GM10266 (cell line): ENCODE results near the gene GAL3ST1.
"Not testable (repeated sequence)": the region's sequence is repeated elsewhere in the genome, so short reads cannot be mapped to it uniquely, and the experiment has no call there.

Source experiments
- DNase-seq: peaks from one replicate; pipeline ENCODE4 v3.0.0; 2012; ENCODE audit errors: extremely low spot score
- TF ChIP-seq, protein P1 (sequence below): IDR thresholded peaks from 2 replicates; pipeline ENCODE4 v1.5.1; 2012; ENCODE audit warnings: mild to moderate bottlenecking, low read depth; ENCODE audit not compliant: control insufficient read depth, insufficient read depth; ENCODE audit errors: missing control alignments

The GAL3ST1 gene

DNA sequence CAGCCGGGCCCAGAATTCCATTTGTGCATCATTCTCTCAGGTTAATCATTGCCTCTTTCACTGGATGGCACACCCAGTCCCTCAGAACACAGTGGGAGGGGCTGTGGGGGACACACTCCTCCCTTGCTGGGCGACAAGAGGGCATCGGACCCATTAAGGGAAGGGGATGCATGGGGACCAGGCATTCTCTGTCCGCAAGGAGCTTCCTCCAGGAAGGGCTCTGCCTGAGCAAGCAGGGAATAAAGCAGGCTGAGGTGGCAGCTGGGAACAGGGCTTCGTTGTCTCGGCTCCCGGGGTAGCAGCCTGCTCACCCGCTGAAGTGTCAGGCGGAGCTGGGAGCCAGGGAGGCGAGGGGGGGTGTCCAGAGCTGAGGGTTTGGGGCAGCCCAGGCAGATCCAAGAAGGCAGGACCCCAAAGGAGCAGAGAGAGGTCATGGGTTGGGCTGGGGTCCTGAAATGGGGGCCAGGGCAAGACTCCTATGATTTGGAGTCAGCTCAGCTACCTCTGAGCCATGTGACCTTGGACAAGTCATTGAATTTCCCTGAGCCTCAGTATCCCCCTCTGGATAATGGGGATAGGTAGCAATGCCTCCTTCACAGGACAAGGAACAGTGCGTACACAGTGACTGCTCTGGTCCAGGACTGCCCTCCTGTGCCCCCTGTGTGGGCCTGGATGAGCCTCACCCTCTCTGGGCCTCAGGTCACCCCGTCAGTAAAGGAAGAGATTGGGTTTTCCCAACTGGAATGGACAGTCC lies 1.4 kb downstream of the GAL3ST1 start:
- DNase-seq = no peak
- TF ChIP-seq, protein P1, sequence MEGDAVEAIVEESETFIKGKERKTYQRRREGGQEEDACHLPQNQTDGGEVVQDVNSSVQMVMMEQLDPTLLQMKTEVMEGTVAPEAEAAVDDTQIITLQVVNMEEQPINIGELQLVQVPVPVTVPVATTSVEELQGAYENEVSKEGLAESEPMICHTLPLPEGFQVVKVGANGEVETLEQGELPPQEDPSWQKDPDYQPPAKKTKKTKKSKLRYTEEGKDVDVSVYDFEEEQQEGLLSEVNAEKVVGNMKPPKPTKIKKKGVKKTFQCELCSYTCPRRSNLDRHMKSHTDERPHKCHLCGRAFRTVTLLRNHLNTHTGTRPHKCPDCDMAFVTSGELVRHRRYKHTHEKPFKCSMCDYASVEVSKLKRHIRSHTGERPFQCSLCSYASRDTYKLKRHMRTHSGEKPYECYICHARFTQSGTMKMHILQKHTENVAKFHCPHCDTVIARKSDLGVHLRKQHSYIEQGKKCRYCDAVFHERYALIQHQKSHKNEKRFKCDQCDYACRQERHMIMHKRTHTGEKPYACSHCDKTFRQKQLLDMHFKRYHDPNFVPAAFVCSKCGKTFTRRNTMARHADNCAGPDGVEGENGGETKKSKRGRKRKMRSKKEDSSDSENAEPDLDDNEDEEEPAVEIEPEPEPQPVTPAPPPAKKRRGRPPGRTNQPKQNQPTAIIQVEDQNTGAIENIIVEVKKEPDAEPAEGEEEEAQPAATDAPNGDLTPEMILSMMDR = no peak

DNA sequence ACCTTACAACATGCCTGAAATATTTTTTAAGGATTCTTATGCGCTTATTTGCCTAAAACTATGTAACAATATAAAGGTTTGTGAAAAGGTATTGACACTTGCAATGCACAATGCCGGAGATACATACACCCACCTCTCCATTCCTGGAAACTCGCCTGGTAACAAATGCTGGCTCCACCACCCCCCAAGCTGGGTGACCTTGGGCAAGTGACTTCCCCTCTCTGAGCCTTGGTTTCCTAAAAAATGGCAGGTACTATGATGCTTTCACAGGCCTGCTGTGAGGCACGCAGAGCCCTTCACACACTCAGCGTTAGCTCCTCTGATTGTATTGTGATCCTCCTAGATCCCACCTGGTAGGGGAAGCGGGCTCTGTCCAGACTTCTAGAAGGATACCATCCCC lies 2.3 kb downstream of the GAL3ST1 start:
- TF ChIP-seq, protein P1 = no peak
- DNase-seq = no peak

DNA sequence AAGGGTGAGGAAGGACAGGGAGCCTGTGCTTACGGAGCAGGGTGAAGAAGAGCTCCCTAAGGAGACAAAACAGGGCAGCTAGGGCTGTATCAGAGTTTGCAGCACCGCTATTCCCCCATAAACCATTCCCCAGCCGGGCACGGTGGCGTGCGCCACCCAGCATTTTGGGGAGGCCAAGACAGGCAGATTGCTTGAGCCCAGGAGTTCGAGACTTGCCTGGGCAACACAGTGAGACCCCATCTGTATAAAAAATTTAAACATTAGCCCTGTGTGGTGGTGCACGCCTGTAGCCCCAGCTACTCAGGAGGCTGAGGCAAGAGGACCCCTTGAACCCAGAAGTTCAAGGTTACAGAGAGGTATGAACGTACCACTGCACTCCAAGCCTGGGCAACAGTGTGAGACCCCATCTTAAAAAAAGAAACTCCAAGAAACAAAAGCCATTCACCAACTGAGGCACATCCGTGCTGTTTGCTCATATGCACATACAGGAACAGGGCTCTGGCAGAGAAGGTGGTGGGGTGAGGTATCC lies 4.7 kb downstream of the GAL3ST1 start:
- TF ChIP-seq, protein P1 = no peak
- DNase-seq = no peak

DNA sequence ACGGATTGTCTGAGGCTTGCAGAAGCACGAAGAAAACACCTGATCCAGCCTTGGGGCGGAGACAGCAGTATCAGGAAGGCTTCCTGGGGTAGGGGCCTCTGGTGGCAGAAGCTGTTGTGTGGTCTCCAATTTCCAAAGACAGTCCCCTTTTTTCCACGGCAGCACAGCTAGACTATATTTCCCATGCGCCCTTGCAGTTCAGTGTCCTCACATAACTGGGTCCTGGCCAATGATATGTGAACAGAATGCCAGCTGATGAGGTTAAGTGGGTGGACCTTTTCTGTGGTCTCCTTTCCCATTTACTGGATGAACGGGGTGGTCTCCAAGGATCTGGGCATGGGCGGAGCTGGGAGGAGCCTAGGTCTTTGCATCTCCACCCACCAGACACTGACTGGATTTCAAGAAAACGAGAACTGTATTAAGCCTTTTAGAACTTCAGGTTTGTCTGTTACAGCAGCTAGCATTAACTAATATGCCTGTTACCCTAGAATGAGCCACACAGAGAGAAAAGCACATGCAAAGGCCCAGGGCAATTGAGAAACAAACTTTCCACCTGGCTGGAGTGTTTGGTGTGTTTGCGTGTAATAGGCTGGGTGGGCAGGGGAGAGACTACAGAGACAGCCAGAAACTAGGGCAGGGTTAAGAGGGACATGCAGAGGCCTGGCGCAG lies 6.2 kb downstream of the GAL3ST1 start:
- no peak for DNase-seq
- TF ChIP-seq, protein P1 = no peak

DNA sequence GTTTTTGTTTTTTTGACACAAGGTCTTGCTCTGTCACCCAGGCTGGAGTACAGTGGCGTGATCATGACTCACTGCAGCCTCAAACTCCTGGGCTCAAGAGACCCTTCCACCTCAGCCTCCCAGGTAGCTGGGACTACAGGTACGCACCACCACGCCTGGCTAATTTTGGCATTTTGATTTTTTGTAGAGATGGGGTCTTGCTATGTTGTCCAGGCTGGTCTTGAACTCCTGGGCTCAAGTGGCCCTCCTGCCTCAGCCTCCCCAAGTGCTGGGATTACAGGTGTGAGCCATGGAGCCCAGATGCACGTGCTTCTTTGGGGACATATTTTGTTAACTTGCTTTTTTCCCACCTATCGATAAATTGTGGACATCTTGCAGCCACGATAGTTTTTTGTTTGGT lies 7.2 kb downstream of the GAL3ST1 start:
- not testable (repeated sequence) for DNase-seq

DNA sequence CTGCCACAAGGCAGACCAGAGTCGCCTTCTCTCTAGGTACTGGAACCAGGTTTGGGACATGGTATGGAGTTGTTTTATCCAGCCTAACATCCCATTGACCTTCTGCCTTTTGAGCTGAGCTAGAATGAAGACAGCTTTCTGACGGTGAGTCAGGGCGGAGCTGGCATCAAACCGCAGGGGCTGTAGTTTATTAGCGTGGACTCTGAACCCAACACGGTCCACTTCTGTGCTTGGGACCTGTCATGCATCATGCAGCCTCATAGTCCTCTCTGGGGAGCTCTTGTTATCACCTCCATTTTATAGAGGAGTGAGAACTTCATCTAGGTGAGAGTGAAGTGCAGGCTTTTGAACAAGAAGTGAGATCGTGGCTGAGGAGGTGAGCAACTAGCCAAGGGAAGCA lies 8.3 kb downstream of the GAL3ST1 start:
- DNase-seq = no peak
- TF ChIP-seq, protein P1 = no peak

DNA sequence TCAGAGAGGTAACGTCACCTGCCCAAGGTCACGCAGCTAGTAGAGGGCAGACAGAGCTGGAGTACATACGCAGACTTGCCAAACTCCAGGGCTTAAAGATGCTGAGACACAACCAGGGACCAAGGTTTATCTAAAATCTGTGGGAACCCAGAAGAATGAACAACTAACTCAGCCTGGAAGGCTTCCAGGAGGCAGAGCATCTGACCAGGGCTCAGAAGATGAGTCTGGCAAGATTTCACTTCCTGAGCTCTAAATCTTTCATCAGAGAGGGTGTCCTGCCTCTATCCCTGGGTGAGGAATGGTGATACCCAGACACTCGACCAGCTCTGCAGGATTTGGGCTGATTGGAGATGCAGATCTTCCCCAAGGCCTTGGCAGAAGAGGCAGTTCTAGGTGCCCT lies 9.1 kb downstream of the GAL3ST1 start:
- TF ChIP-seq, protein P1 = no peak
- no peak for DNase-seq

DNA sequence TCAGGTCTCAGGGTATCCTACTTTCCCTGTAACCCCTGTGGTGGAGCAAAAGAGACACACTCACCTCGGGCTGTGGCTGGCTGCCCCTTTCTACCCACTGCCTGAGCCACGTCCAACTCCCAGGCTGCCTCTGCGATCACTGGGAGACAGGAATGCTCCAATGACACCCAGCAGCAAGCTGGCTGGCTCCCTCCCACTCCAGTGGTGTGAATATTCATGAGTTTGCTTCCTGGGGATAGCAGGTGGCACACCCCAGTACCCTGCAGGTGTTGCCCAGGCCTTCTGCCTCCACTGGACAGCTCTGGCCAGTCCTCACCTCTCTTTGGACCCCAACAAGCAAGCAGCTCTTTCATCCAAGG lies 9.7 kb downstream of the GAL3ST1 start:
- DNase-seq = no peak
- TF ChIP-seq, protein P1 = no peak
